GM12878 (cell line): ENCODE results near the gene ATP10A. TPM values are rescaled to one million over a fixed set of nuclear protein-coding genes. Genes with fewer than 3 reads are reported as not detected.

Experiments
- ATAC-seq: fragments of 200-7000 bp; cut with Tn5 transposase; 3 replicates; pipeline ENCODE4 v1.9.1; 2020; ENCODE audit warnings: mild to moderate bottlenecking, moderate library complexity
- BruUV-seq: library from RNA; stranded (reverse); fragments of 400-500 nt; replicated peaks from 2 replicates; lab custom pipeline; 2021; lab: Mats Ljungman, UMichigan
- CTCF ChIA-PET: fragments of 300-600 bp; sonication (Branson Sonifier 250); formaldehyde crosslinking; extraction: SDS; loops from one replicate; lab custom pipeline; 2021; ENCODE audit warnings: inconsistent platforms; lab: Yijun Ruan, JAX
- POLR2A ChIA-PET: fragments of 350-600 bp; formaldehyde crosslinking; extraction: SDS; loops from one replicate; lab custom pipeline; 2021; ENCODE audit warnings: inconsistent platforms; lab: Charles Lee
- RAD21 ChIA-PET: fragments of 300-600 bp; sonication (Branson Sonifier 250); formaldehyde crosslinking; loops from one replicate; lab custom pipeline; 2023; ENCODE audit warnings: antibody characterized with exemption; ENCODE audit not compliant: unreplicated experiment; lab: Charles Lee
- SMC1A ChIA-PET: fragments of 300-600 bp; sonication (Branson Sonifier 250); formaldehyde crosslinking; loops from one replicate; lab custom pipeline; 2023; ENCODE audit not compliant: unreplicated experiment, uncharacterized antibody; lab: Charles Lee
- DNase-seq: peaks from one replicate; pipeline ENCODE4 v3.0.0-alpha.2; 2011; ENCODE audit warnings: low read depth, low spot score
- FAIRE-seq: peaks from 3 replicates; lab custom pipeline; 2011; peaks lifted over from hg19 to GRCh38; lab: Jason Lieb, UNC
- H2AFZ ChIP-seq: 2 replicates; pipeline ENCODE4 v1.6.0; 2011; ENCODE audit warnings: low read depth, low read length, control low read depth; ENCODE audit not compliant: control insufficient read depth
- H3K27ac ChIP-seq: 2 replicates; pipeline ENCODE4 v1.5.1; 2011; ENCODE audit warnings: control low read depth; ENCODE audit not compliant: control insufficient read depth, insufficient read depth
- H3K27me3 ChIP-seq, 2 experiments: replicated peaks in 1 of 2; 2 replicates each; pipeline versions ENCODE4 v1.6.0 to v1.6.1; 2011; ENCODE audit warnings: low read length in 1 of 2; ENCODE audit not compliant: control insufficient read depth in 2 of 2, insufficient read depth in 2 of 2
- H3K36me3 ChIP-seq, 2 experiments: 2 replicates each; pipeline ENCODE4 v1.5.1; 2011; ENCODE audit warnings: low read length in 1 of 2; ENCODE audit not compliant: control insufficient read depth in 2 of 2, insufficient read depth in 2 of 2
- H3K4me1 ChIP-seq: 2 replicates; pipeline ENCODE4 v1.6.1; 2011; ENCODE audit warnings: mild to moderate bottlenecking, low read length, moderate library complexity, mixed read lengths; ENCODE audit not compliant: control insufficient read depth, insufficient read depth
- H3K4me2 ChIP-seq: 2 replicates; pipeline ENCODE4 v1.6.0; 2011; ENCODE audit warnings: control low read depth; ENCODE audit not compliant: control insufficient read depth, insufficient read depth
- H3K4me3 ChIP-seq: fragments of 200-600 bp; sonication (generic); 2 replicates; pipeline ENCODE4 v1.5.1; 2016
- H3K79me2 ChIP-seq: 2 replicates; pipeline ENCODE4 v1.6.0; 2011; ENCODE audit warnings: low read length; ENCODE audit not compliant: control insufficient read depth, insufficient read depth
- H3K9ac ChIP-seq: 2 replicates; pipeline ENCODE4 v1.8.0; 2011; ENCODE audit warnings: low read length, control low read depth, mixed read lengths; ENCODE audit not compliant: control insufficient read depth, insufficient read depth
- H3K9me3 ChIP-seq: replicated peaks from 3 replicates; pipeline ENCODE4 v1.5.1; 2011; ENCODE audit warnings: mild to moderate bottlenecking, low read length; ENCODE audit not compliant: control insufficient read depth, insufficient read depth
- H4K20me1 ChIP-seq: 2 replicates; pipeline ENCODE4 v1.6.0; 2011; ENCODE audit not compliant: control insufficient read depth, insufficient read depth
- ESRRA ChIP-seq: IDR thresholded peaks from 2 replicates; pipeline ENCODE4 v1.6.1; 2012; ENCODE audit warnings: mild to moderate bottlenecking, low read length, improper control_type of control experiment
- EZH2 ChIP-seq: IDR thresholded peaks from 2 replicates; pipeline ENCODE4 v1.6.1; 2012; ENCODE audit warnings: low read depth, mild to moderate bottlenecking, control low read depth, inconsistent platforms, low read length, borderline replicate concordance; ENCODE audit not compliant: control insufficient read depth
- HCFC1 ChIP-seq: fragments of 150-350 bp; IDR thresholded peaks from 2 replicates; pipeline ENCODE4 v1.6.1; 2014; ENCODE audit warnings: low read length
- IKZF1 ChIP-seq: fragments of 450-650 bp; conservative IDR thresholded peaks from 2 replicates; pipeline ENCODE4 v1.6.1; 2017; ENCODE audit warnings: antibody characterized with exemption, mild to moderate bottlenecking
- IKZF2 ChIP-seq, 2 experiments: fragments of 450-650 bp; IDR thresholded peaks; 2 replicates each; pipeline ENCODE4 v1.6.1; 2017; ENCODE audit warnings: mild to moderate bottlenecking in 2 of 2, moderate library complexity in 2 of 2
- JUND ChIP-seq: IDR thresholded peaks from 2 replicates; pipeline ENCODE4 v1.6.1; 2012; ENCODE audit warnings: low read depth, mild to moderate bottlenecking, low read length, improper control_type of control experiment, moderate library complexity
- KLF5 ChIP-seq: fragments of 450-650 bp; IDR thresholded peaks from 2 replicates; pipeline ENCODE4 v1.6.1; 2014; ENCODE audit warnings: mild to moderate bottlenecking; ENCODE audit not compliant: partially characterized antibody
- MEF2A ChIP-seq: IDR thresholded peaks from 2 replicates; pipeline ENCODE4 v1.6.1; 2011; ENCODE audit warnings: low read depth, mild to moderate bottlenecking, low read length, moderate library complexity; ENCODE audit not compliant: insufficient read depth
- MEF2B ChIP-seq: fragments of 450-650 bp; IDR thresholded peaks from 2 replicates; pipeline ENCODE4 v1.6.1; 2018; ENCODE audit warnings: mild to moderate bottlenecking, moderate library complexity; ENCODE audit not compliant: partially characterized antibody, poor library complexity, severe bottlenecking
- NFYA ChIP-seq: IDR thresholded peaks from 2 replicates; pipeline ENCODE4 v1.6.1; 2011; ENCODE audit warnings: low read depth, mild to moderate bottlenecking, low read length, improper control_type of control experiment, borderline replicate concordance
- NRF1 ChIP-seq: conservative IDR thresholded peaks from 2 replicates; pipeline ENCODE4 v1.6.1; 2011; ENCODE audit warnings: mild to moderate bottlenecking, low read depth, low read length, improper control_type of control experiment
- POLR2AphosphoS2 ChIP-seq: IDR thresholded peaks from 2 replicates; pipeline ENCODE4 v1.6.1; 2011; ENCODE audit warnings: low read depth, mild to moderate bottlenecking, low read length, improper control_type of control experiment, moderate library complexity
- SIN3A ChIP-seq: IDR thresholded peaks from 2 replicates; pipeline ENCODE4 v1.6.1; 2012; ENCODE audit warnings: low read depth, low read length, improper control_type of control experiment
- SKIL ChIP-seq: fragments of 450-650 bp; IDR thresholded peaks from 2 replicates; pipeline ENCODE4 v1.6.1; 2017; ENCODE audit warnings: mild to moderate bottlenecking, low read depth, inconsistent platforms; ENCODE audit not compliant: poor library complexity, severe bottlenecking
- WGBS: methylation state at CpG from one replicate; pipeline ENCODE4 v1.1.6; 2016; ENCODE audit warnings: low lambda C conversion rate; ENCODE audit not compliant: insufficient replicate concordance, insufficient coverage; ENCODE audit errors: missing lambda C conversion rate; 5-methylcytosine and 5-hydroxymethylcytosine counted together
- in situ Hi-C: fragments of 300-500 bp; cut with MboI; formaldehyde crosslinking; loops from 9 replicates; pipeline ENCODE4 v1.14.3; 2018; ENCODE audit warnings: mixed read lengths
- intact Hi-C: fragments of 100-400 bp; cut with micrococcal nuclease; formaldehyde crosslinking; loops from one replicate; pipeline ENCODE4 v1.14.2; 2022; ENCODE audit not compliant: unreplicated experiment
- polyA plus RNA-seq, 11 experiments: library from polyadenylated mRNA; depleted of rRNA in 4 of 11; unstranded in 6 of 11; stranded (reverse) in 5 of 11; fragments of >200 nt; fragmentation: Nextera tagmentation in 4 of 11; fragmentation: Illumina TruSeq in 1 of 11; extraction: Ambion mirVana in 4 of 11; extraction: Trizol in 1 of 11; gene quantifications; 1 replicate in 1 of 11; 2 replicates in 10 of 11; pipeline versions ENCODE4 v1.2.1 to v1.2.3, GENCODE V29; 2011 to 2016; ENCODE audit warnings: inconsistent platforms in 2 of 11, missing spikeins in 2 of 11, low read depth in 1 of 11
- total RNA-seq, 4 experiments: library from RNA; depleted of rRNA in 3 of 4; stranded (reverse); fragments of >200 nt in 3 of 4; fragmentation: Illumina TruSeq in 1 of 4; extraction: Trizol in 1 of 4; gene quantifications; 2 replicates each; pipeline versions ENCODE4 v1.2.1 to v1.2.3, GENCODE V29; 2013 to 2021
- TF ChIP-seq, protein P1 (sequence below): fragments of 450-650 bp; formaldehyde crosslinking; IDR thresholded peaks from 2 replicates; pipeline ENCODE4 v1.5.0; 2022; ENCODE audit warnings: mild to moderate bottlenecking, missing genetic modification characterization

ATP10A gene
- total and polyA plus RNA-seq, 10 of the 15 experiments (the other 5 are each of a cell fraction or from before 2014, with no cell fraction given), result 0.04 to 1.5 (median 0.31) TPM; not detected in 2

- BruUV-seq, result no TSS peak
- no peak overlapping the region for H3K4me2 ChIP-seq
- POLR2A ChIA-PET, result no interaction called here
Measured at GRCh38 chr15:25844981-25845680, 18.0 kb downstream of the ATP10A start.

More at GRCh38 chr15:25844981-25845680, 18.0 kb downstream of the ATP10A start:
- Histone ChIP-seq H3K9me3 (no peaks in the 10 kb centered on the region), H3K9ac (no peak overlapping the region), H3K4me1 (peaks cover 3% of the 10 kb centered on the region; the same call in 1 of the 2 replicates), H3K4me3 (no peak overlapping the region), H4K20me1 (no peaks in the 10 kb centered on the region), H3K36me3 (no peaks in the 10 kb centered on the region), H3K79me2 (no peaks in the 10 kb centered on the region), H3K27me3 (no peaks in the 10 kb centered on the region), H3K27ac (no peak overlapping the region), H2AFZ (no peak overlapping the region)
- no peak for TF ChIP-seq SIN3A
- TF ChIP-seq EZH2, result no peak
- no peak for TF ChIP-seq HCFC1
- TF ChIP-seq POLR2AphosphoS2, result no peak
- TF ChIP-seq MEF2B, result no peak
- TF ChIP-seq KLF5, result no peak
- no peak for TF ChIP-seq NFYA
- no peak for TF ChIP-seq SKIL
- no peak for TF ChIP-seq NRF1
- TF ChIP-seq, protein P1, sequence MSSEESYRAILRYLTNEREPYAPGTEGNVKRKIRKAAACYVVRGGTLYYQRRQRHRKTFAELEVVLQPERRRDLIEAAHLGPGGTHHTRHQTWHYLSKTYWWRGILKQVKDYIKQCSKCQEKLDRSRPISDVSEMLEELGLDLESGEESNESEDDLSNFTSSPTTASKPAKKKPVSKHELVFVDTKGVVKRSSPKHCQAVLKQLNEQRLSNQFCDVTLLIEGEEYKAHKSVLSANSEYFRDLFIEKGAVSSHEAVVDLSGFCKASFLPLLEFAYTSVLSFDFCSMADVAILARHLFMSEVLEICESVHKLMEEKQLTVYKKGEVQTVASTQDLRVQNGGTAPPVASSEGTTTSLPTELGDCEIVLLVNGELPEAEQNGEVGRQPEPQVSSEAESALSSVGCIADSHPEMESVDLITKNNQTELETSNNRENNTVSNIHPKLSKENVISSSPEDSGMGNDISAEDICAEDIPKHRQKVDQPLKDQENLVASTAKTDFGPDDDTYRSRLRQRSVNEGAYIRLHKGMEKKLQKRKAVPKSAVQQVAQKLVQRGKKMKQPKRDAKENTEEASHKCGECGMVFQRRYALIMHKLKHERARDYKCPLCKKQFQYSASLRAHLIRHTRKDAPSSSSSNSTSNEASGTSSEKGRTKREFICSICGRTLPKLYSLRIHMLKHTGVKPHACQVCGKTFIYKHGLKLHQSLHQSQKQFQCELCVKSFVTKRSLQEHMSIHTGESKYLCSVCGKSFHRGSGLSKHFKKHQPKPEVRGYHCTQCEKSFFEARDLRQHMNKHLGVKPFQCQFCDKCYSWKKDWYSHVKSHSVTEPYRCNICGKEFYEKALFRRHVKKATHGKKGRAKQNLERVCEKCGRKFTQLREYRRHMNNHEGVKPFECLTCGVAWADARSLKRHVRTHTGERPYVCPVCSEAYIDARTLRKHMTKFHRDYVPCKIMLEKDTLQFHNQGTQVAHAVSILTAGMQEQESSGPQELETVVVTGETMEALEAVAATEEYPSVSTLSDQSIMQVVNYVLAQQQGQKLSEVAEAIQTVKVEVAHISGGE (CRISPR knock-in tag), result no peak
- TF ChIP-seq ESRRA, result no peak
- no peak for TF ChIP-seq JUND
- no peak for TF ChIP-seq IKZF1
- no peak for TF ChIP-seq IKZF2 (IDR thresholded peaks at IDR 0.05)
- no peak for TF ChIP-seq MEF2A
- in situ Hi-C loops, result no loop called here
- ChIA-PET CTCF (no interaction called here), RAD21 (no interaction called here), SMC1A (no interaction called here)
- no peak for DNase-seq
- 28% methylated on average over 14 of the region's 14 CpGs for WGBS
- ATAC-seq, result no peak
- FAIRE-seq, result no peak
- intact Hi-C loops, result no loop called here
